Liver (tissue), 9 donors: ENCODE measurements around the gene CSN2. TPM values are rescaled to one million over a fixed set of nuclear protein-coding genes. Genes with fewer than 3 reads are reported as not detected.

Experiments
- DNase-seq: peaks from one replicate; pipeline ENCODE4 v3.0.0-alpha.2; 2017; ENCODE audit warnings: low spot score
- H3K27ac ChIP-seq, 2 donors: one replicate each; pipeline ENCODE4 v1.7.0; 2013; ENCODE audit warnings: inconsistent platforms in 2 of 2, low read length in 2 of 2, control low read depth in 1 of 2, low read depth in 1 of 2, mild to moderate bottlenecking in 1 of 2
- H3K27me3 ChIP-seq, 4 donors: one replicate each; pipeline versions ENCODE4 v1.6.1 to v1.7.0; 2013; ENCODE audit warnings: low read length in 3 of 4, inconsistent platforms in 1 of 4, mild to moderate bottlenecking in 1 of 4, moderate library complexity in 1 of 4; ENCODE audit not compliant: control insufficient read depth in 4 of 4, insufficient read depth in 4 of 4
- H3K36me3 ChIP-seq, 4 donors: one replicate each; pipeline versions ENCODE4 v1.6.1 to v1.7.0; 2013; ENCODE audit warnings: low read length in 3 of 4, mild to moderate bottlenecking in 3 of 4, low read depth in 1 of 4, moderate library complexity in 1 of 4; ENCODE audit not compliant: control insufficient read depth in 4 of 4, insufficient read depth in 3 of 4
- H3K4me1 ChIP-seq, 4 donors: one replicate each; pipeline versions ENCODE4 v1.6.1 to v1.7.0; 2013; ENCODE audit warnings: low read length in 3 of 4, mild to moderate bottlenecking in 3 of 4, moderate library complexity in 1 of 4; ENCODE audit not compliant: control insufficient read depth in 4 of 4, insufficient read depth in 4 of 4
- H3K4me3 ChIP-seq, 3 donors: one replicate each; pipeline versions ENCODE4 v1.6.1 to v1.7.0; 2013; ENCODE audit warnings: low read length in 3 of 3, control low read depth in 1 of 3, low read depth in 1 of 3, mild to moderate bottlenecking in 1 of 3
- H3K9ac ChIP-seq, 2 donors: one replicate each; pipeline ENCODE4 v1.7.0; 2013; ENCODE audit warnings: low read length in 2 of 2, mild to moderate bottlenecking in 2 of 2, moderate library complexity in 2 of 2, control low read depth in 1 of 2, low read depth in 1 of 2
- H3K9me3 ChIP-seq, 4 donors: one replicate each; pipeline versions ENCODE4 v1.6.1 to v1.7.0; 2013; ENCODE audit warnings: low read length in 3 of 4; ENCODE audit not compliant: control insufficient read depth in 4 of 4
- EGR1 ChIP-seq, 2 donors: IDR thresholded peaks; 2 replicates each; pipeline ENCODE4 v1.6.1; 2016 to 2018; ENCODE audit warnings: antibody characterized with exemption in 2 of 2, low read depth in 2 of 2
- FOXA1 ChIP-seq: IDR thresholded peaks from 2 replicates; pipeline ENCODE4 v1.6.1; 2016; ENCODE audit warnings: antibody characterized with exemption
- GABPA ChIP-seq, 2 donors: IDR thresholded peaks in 1 of 2; conservative IDR thresholded peaks in 1 of 2; 2 replicates each; pipeline ENCODE4 v1.6.1; 2016; ENCODE audit warnings: antibody characterized with exemption in 2 of 2, mild to moderate bottlenecking in 1 of 2, moderate library complexity in 1 of 2
- HNF4A ChIP-seq, 2 donors: conservative IDR thresholded peaks; 2 replicates each; pipeline ENCODE4 v1.6.1; 2016; ENCODE audit warnings: antibody characterized with exemption in 2 of 2, mild to moderate bottlenecking in 2 of 2
- HNF4G ChIP-seq: IDR thresholded peaks from 2 replicates; pipeline ENCODE4 v1.6.1; 2016; ENCODE audit warnings: antibody characterized with exemption
- JUND ChIP-seq, 2 donors: IDR thresholded peaks; 2 replicates each; pipeline ENCODE4 v1.6.1; 2016; ENCODE audit warnings: antibody characterized with exemption in 2 of 2
- NR2F2 ChIP-seq: IDR thresholded peaks from 2 replicates; pipeline ENCODE4 v1.6.1; 2016; ENCODE audit warnings: antibody characterized with exemption
- RAD21 ChIP-seq, 2 donors: IDR thresholded peaks; 2 replicates each; pipeline ENCODE4 v1.6.1; 2016; ENCODE audit warnings: antibody characterized with exemption in 2 of 2, mild to moderate bottlenecking in 2 of 2
- RXRA ChIP-seq, 2 donors: IDR thresholded peaks; 2 replicates each; pipeline ENCODE4 v1.6.1; 2017 to 2018; ENCODE audit warnings: antibody characterized with exemption in 2 of 2, mild to moderate bottlenecking in 1 of 2
- SP1 ChIP-seq: IDR thresholded peaks from 2 replicates; pipeline ENCODE4 v1.6.1; 2018; ENCODE audit warnings: antibody characterized with exemption, mild to moderate bottlenecking
- TAF1 ChIP-seq: conservative IDR thresholded peaks from 2 replicates; pipeline ENCODE4 v1.6.1; 2016; ENCODE audit warnings: antibody characterized with exemption, mild to moderate bottlenecking
- YY1 ChIP-seq: IDR thresholded peaks from 2 replicates; pipeline ENCODE4 v1.6.1; 2016; ENCODE audit warnings: antibody characterized with exemption, mild to moderate bottlenecking
- WGBS: extraction: QIAGEN DNeasy Blood & Tissue Kit; methylation state at CpG from one replicate; pipeline ENCODE4 v1.1.7; 2013; 5-methylcytosine and 5-hydroxymethylcytosine counted together
- polyA plus RNA-seq, 2 donors: library from polyadenylated mRNA; stranded (reverse) in 1 of 2; unstranded in 1 of 2; fragments of 200-250 nt in 1 of 2; fragments of >200 nt in 1 of 2; fragmentation: Nextera tagmentation in 1 of 2; extraction: Ambion mirVana in 1 of 2; gene quantifications; one replicate each; pipeline versions ENCODE4 v1.2.1 to v1.2.3, GENCODE V29; 2013 to 2015
- total RNA-seq, 2 donors: library from RNA; depleted of rRNA; stranded (reverse); fragments of >200 nt; gene quantifications; one replicate each; pipeline ENCODE4 v1.2.3, GENCODE V29; 2014
- TF ChIP-seq, protein P1 (sequence below): fragments of 150-350 bp; IDR thresholded peaks from 2 replicates; pipeline ENCODE4 v1.5.1; 2017; ENCODE audit warnings: improper control_type of control experiment, low read depth, low read length; ENCODE audit not compliant: missing input control
- TF ChIP-seq, protein P2 (sequence below): IDR thresholded peaks from 2 replicates; pipeline ENCODE4 v1.6.1; 2016; ENCODE audit warnings: antibody characterized with exemption
- TF ChIP-seq, protein P3 (sequence below): IDR thresholded peaks from 2 replicates; pipeline ENCODE4 v1.6.1; 2016; ENCODE audit warnings: antibody characterized with exemption, mild to moderate bottlenecking
- TF ChIP-seq, protein P4 (sequence below): IDR thresholded peaks from 2 replicates; pipeline ENCODE4 v1.6.1; 2016; ENCODE audit warnings: antibody characterized with exemption
- TF ChIP-seq, protein P5 (sequence below): IDR thresholded peaks from 2 replicates; pipeline ENCODE4 v1.6.1; 2016; ENCODE audit warnings: antibody characterized with exemption
- donor health status: healthy.
- donor health status: healthy.
- donor health status: healthy.
- donor health status: healthy.
- donor health status: healthy.

Gene CSN2
- total and polyA plus RNA-seq, 4 donors, result not detected

GRCh38 chr4:69986663-69987062 lies 21.1 kb upstream of the CSN2 start:
- Histone ChIP-seq H3K4me1 (peaks cover 0 to 2% (median 0%) of the 10 kb centered on the region in 4 donors), H3K27me3 (no peaks in the 10 kb centered on the region), H3K27ac (no peak overlapping the region), H3K9me3 (no peaks in the 10 kb centered on the region), H3K9ac (no peak overlapping the region), H3K4me3 (no peak overlapping the region), H3K36me3 (no peaks in the 10 kb centered on the region)
- TF ChIP-seq RXRA (IDR thresholded peaks at IDR 0.05), result no peak
- TF ChIP-seq, protein P1, sequence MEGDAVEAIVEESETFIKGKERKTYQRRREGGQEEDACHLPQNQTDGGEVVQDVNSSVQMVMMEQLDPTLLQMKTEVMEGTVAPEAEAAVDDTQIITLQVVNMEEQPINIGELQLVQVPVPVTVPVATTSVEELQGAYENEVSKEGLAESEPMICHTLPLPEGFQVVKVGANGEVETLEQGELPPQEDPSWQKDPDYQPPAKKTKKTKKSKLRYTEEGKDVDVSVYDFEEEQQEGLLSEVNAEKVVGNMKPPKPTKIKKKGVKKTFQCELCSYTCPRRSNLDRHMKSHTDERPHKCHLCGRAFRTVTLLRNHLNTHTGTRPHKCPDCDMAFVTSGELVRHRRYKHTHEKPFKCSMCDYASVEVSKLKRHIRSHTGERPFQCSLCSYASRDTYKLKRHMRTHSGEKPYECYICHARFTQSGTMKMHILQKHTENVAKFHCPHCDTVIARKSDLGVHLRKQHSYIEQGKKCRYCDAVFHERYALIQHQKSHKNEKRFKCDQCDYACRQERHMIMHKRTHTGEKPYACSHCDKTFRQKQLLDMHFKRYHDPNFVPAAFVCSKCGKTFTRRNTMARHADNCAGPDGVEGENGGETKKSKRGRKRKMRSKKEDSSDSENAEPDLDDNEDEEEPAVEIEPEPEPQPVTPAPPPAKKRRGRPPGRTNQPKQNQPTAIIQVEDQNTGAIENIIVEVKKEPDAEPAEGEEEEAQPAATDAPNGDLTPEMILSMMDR, result no peak
- no peak for TF ChIP-seq NR2F2
- no peak for TF ChIP-seq FOXA1
- TF ChIP-seq, protein P2, sequence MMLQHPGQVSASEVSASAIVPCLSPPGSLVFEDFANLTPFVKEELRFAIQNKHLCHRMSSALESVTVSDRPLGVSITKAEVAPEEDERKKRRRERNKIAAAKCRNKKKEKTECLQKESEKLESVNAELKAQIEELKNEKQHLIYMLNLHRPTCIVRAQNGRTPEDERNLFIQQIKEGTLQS, result no peak
- no peak for TF ChIP-seq HNF4G
- TF ChIP-seq HNF4A (conservative IDR thresholded peaks at IDR 0.05), result no peak
- TF ChIP-seq, protein P3, sequence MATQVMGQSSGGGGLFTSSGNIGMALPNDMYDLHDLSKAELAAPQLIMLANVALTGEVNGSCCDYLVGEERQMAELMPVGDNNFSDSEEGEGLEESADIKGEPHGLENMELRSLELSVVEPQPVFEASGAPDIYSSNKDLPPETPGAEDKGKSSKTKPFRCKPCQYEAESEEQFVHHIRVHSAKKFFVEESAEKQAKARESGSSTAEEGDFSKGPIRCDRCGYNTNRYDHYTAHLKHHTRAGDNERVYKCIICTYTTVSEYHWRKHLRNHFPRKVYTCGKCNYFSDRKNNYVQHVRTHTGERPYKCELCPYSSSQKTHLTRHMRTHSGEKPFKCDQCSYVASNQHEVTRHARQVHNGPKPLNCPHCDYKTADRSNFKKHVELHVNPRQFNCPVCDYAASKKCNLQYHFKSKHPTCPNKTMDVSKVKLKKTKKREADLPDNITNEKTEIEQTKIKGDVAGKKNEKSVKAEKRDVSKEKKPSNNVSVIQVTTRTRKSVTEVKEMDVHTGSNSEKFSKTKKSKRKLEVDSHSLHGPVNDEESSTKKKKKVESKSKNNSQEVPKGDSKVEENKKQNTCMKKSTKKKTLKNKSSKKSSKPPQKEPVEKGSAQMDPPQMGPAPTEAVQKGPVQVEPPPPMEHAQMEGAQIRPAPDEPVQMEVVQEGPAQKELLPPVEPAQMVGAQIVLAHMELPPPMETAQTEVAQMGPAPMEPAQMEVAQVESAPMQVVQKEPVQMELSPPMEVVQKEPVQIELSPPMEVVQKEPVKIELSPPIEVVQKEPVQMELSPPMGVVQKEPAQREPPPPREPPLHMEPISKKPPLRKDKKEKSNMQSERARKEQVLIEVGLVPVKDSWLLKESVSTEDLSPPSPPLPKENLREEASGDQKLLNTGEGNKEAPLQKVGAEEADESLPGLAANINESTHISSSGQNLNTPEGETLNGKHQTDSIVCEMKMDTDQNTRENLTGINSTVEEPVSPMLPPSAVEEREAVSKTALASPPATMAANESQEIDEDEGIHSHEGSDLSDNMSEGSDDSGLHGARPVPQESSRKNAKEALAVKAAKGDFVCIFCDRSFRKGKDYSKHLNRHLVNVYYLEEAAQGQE, result no peak
- TF ChIP-seq JUND (IDR thresholded peaks at IDR 0.05), result no peak
- TF ChIP-seq YY1, result no peak
- no peak for TF ChIP-seq RAD21 (IDR thresholded peaks at IDR 0.05)
- WGBS, result 95% methylated on average over 1 of the region's 1 CpG
- DNase-seq, result no peak

- Histone ChIP-seq H3K9me3 (no peaks in the 10 kb centered on the region), H3K4me1 (peaks cover 0 to 2% (median 0%) of the 10 kb centered on the region in 4 donors), H3K27me3 (no peaks in the 10 kb centered on the region), H3K4me3 (no peak overlapping the region), H3K9ac (no peak overlapping the region), H3K36me3 (no peaks in the 10 kb centered on the region), H3K27ac (no peak overlapping the region)
- 37% methylated on average over 2 of the region's 2 CpGs for WGBS
- DNase-seq, result no peak
- TF ChIP-seq YY1, result peak; percentile 72
- TF ChIP-seq HNF4A (conservative IDR thresholded peaks at IDR 0.05), result peak in 1 of 2 donors; percentile 52
- no peak for TF ChIP-seq HNF4G
- TF ChIP-seq, protein P1, result no peak
- TF ChIP-seq JUND (IDR thresholded peaks at IDR 0.05), result peak; percentile 27 to 65
- TF ChIP-seq TAF1, result no peak
- TF ChIP-seq, protein P4, sequence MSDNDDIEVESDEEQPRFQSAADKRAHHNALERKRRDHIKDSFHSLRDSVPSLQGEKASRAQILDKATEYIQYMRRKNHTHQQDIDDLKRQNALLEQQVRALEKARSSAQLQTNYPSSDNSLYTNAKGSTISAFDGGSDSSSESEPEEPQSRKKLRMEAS, result no peak
- TF ChIP-seq, protein P3, result peak; percentile 51
- TF ChIP-seq, protein P5, sequence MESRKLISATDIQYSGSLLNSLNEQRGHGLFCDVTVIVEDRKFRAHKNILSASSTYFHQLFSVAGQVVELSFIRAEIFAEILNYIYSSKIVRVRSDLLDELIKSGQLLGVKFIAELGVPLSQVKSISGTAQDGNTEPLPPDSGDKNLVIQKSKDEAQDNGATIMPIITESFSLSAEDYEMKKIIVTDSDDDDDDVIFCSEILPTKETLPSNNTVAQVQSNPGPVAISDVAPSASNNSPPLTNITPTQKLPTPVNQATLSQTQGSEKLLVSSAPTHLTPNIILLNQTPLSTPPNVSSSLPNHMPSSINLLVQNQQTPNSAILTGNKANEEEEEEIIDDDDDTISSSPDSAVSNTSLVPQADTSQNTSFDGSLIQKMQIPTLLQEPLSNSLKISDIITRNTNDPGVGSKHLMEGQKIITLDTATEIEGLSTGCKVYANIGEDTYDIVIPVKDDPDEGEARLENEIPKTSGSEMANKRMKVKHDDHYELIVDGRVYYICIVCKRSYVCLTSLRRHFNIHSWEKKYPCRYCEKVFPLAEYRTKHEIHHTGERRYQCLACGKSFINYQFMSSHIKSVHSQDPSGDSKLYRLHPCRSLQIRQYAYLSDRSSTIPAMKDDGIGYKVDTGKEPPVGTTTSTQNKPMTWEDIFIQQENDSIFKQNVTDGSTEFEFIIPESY, result peak; percentile 64
- TF ChIP-seq, protein P2, result no peak
- TF ChIP-seq EGR1 (IDR thresholded peaks at IDR 0.05; ENCODE audit: low read depth in 2 of 2), result no peak
- TF ChIP-seq GABPA (IDR thresholded peaks at IDR 0.05 in 1 of 2, conservative IDR thresholded peaks at IDR 0.05 in 1 of 2), result no peak
- peak in 1 of 2 donors; percentile 16 for TF ChIP-seq RAD21 (IDR thresholded peaks at IDR 0.05)
- no peak for TF ChIP-seq NR2F2
- TF ChIP-seq SP1, result no peak
- peak in 1 of 2 donors; percentile 55 for TF ChIP-seq RXRA (IDR thresholded peaks at IDR 0.05)
Observed at GRCh38 chr4:69984030-69984443, 18.5 kb upstream of the CSN2 start.
